Vagina (tissue), 2 donors: ENCODE measurements around the gene DAB2. TPM values are rescaled to one million over a fixed set of nuclear protein-coding genes. Genes with fewer than 3 reads are reported as not detected.

Experiments
- DNase-seq, 2 donors: peaks; one replicate each; pipeline ENCODE4 v3.0.0-alpha.2; 2017; ENCODE audit errors: extremely low spot score in 2 of 2
- H3K27ac ChIP-seq: fragments of 200-600 bp; sonication (generic); one replicate; pipeline ENCODE4 v1.5.1; 2019
- H3K27me3 ChIP-seq: fragments of 200-600 bp; sonication (generic); one replicate; pipeline ENCODE4 v1.5.1; 2019
- H3K36me3 ChIP-seq, 2 donors: fragments of 200-600 bp; sonication (generic); one replicate each; pipeline ENCODE4 v1.5.1; 2017 to 2019
- H3K4me1 ChIP-seq: fragments of 200-600 bp; sonication (generic); one replicate; pipeline ENCODE4 v1.5.1; 2019
- H3K4me3 ChIP-seq, 2 donors: fragments of 200-600 bp; sonication (generic); 1 replicate in 1 of 2; 2 replicates in 1 of 2; pipeline ENCODE4 v1.5.1; 2016 to 2019
- H3K9me3 ChIP-seq: fragments of 200-600 bp; sonication (generic); one replicate; pipeline ENCODE4 v1.5.1; 2019
- POLR2A ChIP-seq, 2 donors: fragments of 450-650 bp; IDR thresholded peaks; one replicate each; pipeline ENCODE4 v1.6.1; 2017; ENCODE audit warnings: antibody characterized with exemption in 2 of 2, mild to moderate bottlenecking in 2 of 2, moderate library complexity in 2 of 2
- POLR2AphosphoS5 ChIP-seq, 2 donors: sonication (generic); formaldehyde crosslinking; IDR thresholded peaks; one replicate each; pipeline ENCODE4 v1.9.0; 2017; ENCODE audit warnings: antibody characterized with exemption in 2 of 2, mild to moderate bottlenecking in 2 of 2, low read depth in 1 of 2; ENCODE audit not compliant: insufficient read depth in 1 of 2
- intact Hi-C: fragments of 100-400 bp; cut with DNase I; formaldehyde crosslinking; loops from one replicate; pipeline ENCODE4 v1.15.1; 2023
- total RNA-seq: library from RNA; depleted of rRNA; stranded (reverse); fragments of >200 nt; gene quantifications from one replicate; pipeline ENCODE4 v1.2.3, GENCODE V29; 2016
- TF ChIP-seq, protein P1 (sequence below), 3 experiments: fragments of 450-650 bp in 2 of 3; fragments of 200-600 bp in 1 of 3; sonication (generic) in 1 of 3; IDR thresholded peaks; one replicate each; pipeline ENCODE4 v1.5.1; 2017 to 2019; ENCODE audit warnings: antibody characterized with exemption in 3 of 3, mild to moderate bottlenecking in 2 of 3, moderate library complexity in 2 of 3

The DAB2 gene
- total RNA-seq, 1 donor from 2014 or later, result 60.4 TPM

GRCh38 chr5:39464088-39464487 lies 39.3 kb upstream of the DAB2 start:
- H3K36me3 ChIP-seq, result no peaks in the 10 kb centered on the region
- no peaks in the 10 kb centered on the region for H3K9me3 ChIP-seq
- H3K27ac ChIP-seq, result no peak overlapping the region
- H3K4me1 ChIP-seq, result no peaks in the 10 kb centered on the region
- H3K27me3 ChIP-seq, result no peaks in the 10 kb centered on the region
- no peak for DNase-seq
- no peak for TF ChIP-seq POLR2AphosphoS5 (IDR thresholded peaks at IDR 0.05; ENCODE audit: insufficient read depth in 1 of 2, low read depth in 1 of 2)
- TF ChIP-seq, protein P1, sequence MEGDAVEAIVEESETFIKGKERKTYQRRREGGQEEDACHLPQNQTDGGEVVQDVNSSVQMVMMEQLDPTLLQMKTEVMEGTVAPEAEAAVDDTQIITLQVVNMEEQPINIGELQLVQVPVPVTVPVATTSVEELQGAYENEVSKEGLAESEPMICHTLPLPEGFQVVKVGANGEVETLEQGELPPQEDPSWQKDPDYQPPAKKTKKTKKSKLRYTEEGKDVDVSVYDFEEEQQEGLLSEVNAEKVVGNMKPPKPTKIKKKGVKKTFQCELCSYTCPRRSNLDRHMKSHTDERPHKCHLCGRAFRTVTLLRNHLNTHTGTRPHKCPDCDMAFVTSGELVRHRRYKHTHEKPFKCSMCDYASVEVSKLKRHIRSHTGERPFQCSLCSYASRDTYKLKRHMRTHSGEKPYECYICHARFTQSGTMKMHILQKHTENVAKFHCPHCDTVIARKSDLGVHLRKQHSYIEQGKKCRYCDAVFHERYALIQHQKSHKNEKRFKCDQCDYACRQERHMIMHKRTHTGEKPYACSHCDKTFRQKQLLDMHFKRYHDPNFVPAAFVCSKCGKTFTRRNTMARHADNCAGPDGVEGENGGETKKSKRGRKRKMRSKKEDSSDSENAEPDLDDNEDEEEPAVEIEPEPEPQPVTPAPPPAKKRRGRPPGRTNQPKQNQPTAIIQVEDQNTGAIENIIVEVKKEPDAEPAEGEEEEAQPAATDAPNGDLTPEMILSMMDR (IDR thresholded peaks at IDR 0.05), result no peak
- TF ChIP-seq POLR2A (IDR thresholded peaks at IDR 0.05), result no peak
- intact Hi-C loops, result no loop called here
- H3K4me3 ChIP-seq, result no peak overlapping the region

DNA sequence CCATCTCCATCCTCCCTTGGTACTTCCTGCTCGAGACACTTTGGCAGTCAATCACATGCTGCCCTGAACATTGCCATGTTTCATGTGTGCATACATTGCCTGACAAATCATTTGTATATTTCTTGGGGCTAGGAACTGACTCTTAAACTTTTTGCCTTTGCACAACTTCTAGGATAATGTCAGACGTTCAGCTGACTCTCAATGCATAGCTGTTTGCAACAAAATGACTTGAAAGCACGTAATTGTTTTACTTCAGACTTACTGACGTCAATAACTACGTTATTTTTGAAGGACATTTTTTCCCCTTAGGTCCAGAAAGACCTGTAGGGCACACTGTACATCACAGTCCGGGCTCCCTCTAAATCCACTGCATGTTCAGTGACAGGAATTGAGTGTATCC lies 37.4 kb upstream of the DAB2 start:
- Histone ChIP-seq H3K27me3 (no peaks in the 10 kb centered on the region), H3K27ac (no peak overlapping the region), H3K36me3 (no peaks in the 10 kb centered on the region), H3K9me3 (no peaks in the 10 kb centered on the region), H3K4me1 (no peaks in the 10 kb centered on the region), H3K4me3 (no peak overlapping the region)
- intact Hi-C loops, result no loop called here
- no peak for DNase-seq
- TF ChIP-seq, protein P1 (IDR thresholded peaks at IDR 0.05), result no peak
- TF ChIP-seq POLR2A (IDR thresholded peaks at IDR 0.05) (no peak), POLR2AphosphoS5 (IDR thresholded peaks at IDR 0.05; ENCODE audit: insufficient read depth in 1 of 2, low read depth in 1 of 2) (no peak)

DNA sequence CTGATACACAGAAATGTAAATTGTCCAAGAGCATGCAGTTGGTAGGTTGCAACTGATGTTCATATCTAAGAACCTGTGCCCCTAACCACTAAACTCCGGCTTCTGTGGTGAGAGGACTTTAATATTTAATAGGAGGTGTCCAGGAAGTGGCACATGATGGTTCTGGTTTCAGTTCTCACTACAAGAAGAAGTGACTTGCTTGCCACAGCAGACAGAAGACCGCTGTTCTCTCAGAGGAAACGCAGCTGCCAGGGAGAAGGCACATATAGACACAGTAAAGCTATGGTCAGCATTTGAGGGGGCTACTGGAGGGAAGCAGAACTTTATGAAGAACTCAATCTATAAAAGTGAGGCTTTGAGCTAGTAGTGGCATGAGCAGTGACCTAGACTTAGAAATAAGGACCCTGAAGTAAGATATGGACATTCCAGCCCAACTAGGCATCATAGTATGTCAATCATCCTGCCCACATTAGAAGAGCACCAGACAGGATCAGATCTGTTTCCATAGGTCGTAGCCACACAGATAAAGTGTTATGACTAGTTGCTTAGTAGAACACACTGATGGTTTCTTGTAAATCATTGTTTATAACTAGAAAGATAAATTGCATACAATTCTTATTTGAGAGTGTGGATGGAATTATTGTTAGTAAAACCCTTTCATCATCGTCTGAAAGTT lies 36.4 kb upstream of the DAB2 start:
- Histone ChIP-seq H3K27ac (no peak overlapping the region), H3K36me3 (no peaks in the 10 kb centered on the region), H3K4me3 (no peak overlapping the region), H3K9me3 (no peaks in the 10 kb centered on the region), H3K27me3 (no peaks in the 10 kb centered on the region), H3K4me1 (no peaks in the 10 kb centered on the region)
- no peak for DNase-seq
- TF ChIP-seq POLR2AphosphoS5 (IDR thresholded peaks at IDR 0.05; ENCODE audit: insufficient read depth in 1 of 2, low read depth in 1 of 2) (no peak), POLR2A (IDR thresholded peaks at IDR 0.05) (no peak)
- TF ChIP-seq, protein P1 (IDR thresholded peaks at IDR 0.05), result no peak
- intact Hi-C loops, result no loop called here

GRCh38 chr5:39459907-39460306 lies 35.1 kb upstream of the DAB2 start:
- H3K27me3 ChIP-seq, result no peaks in the 10 kb centered on the region
- H3K9me3 ChIP-seq, result no peaks in the 10 kb centered on the region
- H3K4me3 ChIP-seq, result no peak overlapping the region
- TF ChIP-seq, protein P1 (IDR thresholded peaks at IDR 0.05), result no peak
- TF ChIP-seq POLR2AphosphoS5 (IDR thresholded peaks at IDR 0.05; ENCODE audit: insufficient read depth in 1 of 2, low read depth in 1 of 2) (no peak), POLR2A (IDR thresholded peaks at IDR 0.05) (no peak)
- intact Hi-C loops, result no loop called here
- no peaks in the 10 kb centered on the region for H3K36me3 ChIP-seq
- H3K4me1 ChIP-seq, result no peaks in the 10 kb centered on the region
- H3K27ac ChIP-seq, result no peak overlapping the region
- no peak for DNase-seq

DNA sequence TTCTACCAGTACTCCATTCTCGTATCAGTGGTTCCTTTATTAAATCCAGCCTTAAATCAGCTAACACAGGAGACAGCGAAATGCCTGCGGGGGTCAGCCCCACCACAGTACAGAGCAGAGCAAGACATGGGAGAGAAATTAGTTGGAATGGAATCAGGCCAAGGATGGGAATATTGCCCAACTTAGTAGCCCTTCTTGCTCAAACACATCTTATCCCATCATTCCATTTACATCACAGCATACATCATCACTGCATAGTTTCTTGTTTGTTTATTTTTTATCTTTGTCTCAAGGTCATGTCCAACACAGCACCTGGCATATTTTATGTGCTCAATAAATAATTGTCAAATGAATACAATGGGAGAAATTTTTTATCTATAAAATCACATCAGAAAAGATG lies 34.3 kb upstream of the DAB2 start:
- Histone ChIP-seq H3K27ac (no peak overlapping the region), H3K27me3 (no peaks in the 10 kb centered on the region), H3K4me1 (no peaks in the 10 kb centered on the region), H3K36me3 (no peaks in the 10 kb centered on the region), H3K9me3 (no peaks in the 10 kb centered on the region), H3K4me3 (no peak overlapping the region)
- TF ChIP-seq POLR2A (IDR thresholded peaks at IDR 0.05) (no peak), POLR2AphosphoS5 (IDR thresholded peaks at IDR 0.05; ENCODE audit: insufficient read depth in 1 of 2, low read depth in 1 of 2) (no peak)
- TF ChIP-seq, protein P1 (IDR thresholded peaks at IDR 0.05), result no peak
- DNase-seq, result no peak
- intact Hi-C loops, result no loop called here
